SW480 (cell line): ENCODE results near the gene OARD1.
"Not testable (repeated sequence)": the region's sequence is repeated elsewhere in the genome, so short reads cannot be mapped to it uniquely, and the experiment has no call there.

ENCODE experiments used
- DNase-seq: peaks from one replicate; pipeline ENCODE4 v3.0.0-alpha.2; 2016; ENCODE audit warnings: low spot score

OARD1 gene, protein sequence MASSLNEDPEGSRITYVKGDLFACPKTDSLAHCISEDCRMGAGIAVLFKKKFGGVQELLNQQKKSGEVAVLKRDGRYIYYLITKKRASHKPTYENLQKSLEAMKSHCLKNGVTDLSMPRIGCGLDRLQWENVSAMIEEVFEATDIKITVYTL

DNA sequence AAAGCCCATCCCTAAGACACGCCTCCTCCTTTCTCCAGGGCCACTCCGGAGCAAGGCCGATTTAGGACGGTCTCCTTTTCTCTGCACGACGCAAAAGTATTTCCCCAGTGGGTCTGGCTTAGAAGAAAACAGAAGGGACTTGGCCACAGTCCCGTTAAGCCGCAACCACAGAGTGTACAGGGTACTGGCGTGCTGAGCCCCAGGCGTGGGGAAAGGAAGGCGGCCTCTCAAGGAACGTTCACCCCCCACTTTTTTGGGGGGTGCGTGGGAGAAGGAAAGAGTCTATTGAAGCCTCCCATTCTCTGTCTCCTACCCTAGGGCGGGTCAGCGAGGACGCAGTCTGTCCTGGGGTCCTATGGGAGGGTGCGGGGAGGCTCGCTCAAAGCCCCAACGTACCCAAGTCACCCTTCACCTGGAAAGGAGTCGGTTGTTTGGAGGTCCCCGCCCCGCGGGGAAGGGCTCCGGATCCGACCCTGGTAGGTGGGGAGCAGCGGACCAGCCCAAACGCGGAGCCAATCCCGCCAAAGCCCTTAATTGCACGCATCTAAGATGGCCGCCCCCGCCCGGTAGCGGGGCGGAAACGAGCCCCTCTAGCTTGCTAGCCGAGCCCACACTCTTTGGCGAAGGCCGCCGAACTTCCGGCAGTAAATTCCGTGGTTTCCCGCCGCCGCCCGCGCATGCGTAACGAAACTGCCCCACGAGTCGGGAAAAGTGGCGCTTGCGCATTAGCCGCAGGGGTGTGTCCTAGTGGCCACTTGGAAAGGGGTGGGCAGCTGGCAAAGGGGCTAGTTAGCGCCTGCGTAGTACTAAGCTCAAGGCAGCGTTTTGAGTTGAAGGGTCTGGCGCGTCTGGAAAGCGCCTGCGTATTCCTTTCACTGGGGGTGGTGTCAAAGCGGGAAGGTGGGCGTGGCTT lies at the start of gene OARD1:
Gene OARD1 (minus strand): TSS at position 434 of the 913 bp plus-strand sequence. CDS start 722 bp downstream, outside the sequence.
- DNase-seq, result peak; percentile 96

DNA sequence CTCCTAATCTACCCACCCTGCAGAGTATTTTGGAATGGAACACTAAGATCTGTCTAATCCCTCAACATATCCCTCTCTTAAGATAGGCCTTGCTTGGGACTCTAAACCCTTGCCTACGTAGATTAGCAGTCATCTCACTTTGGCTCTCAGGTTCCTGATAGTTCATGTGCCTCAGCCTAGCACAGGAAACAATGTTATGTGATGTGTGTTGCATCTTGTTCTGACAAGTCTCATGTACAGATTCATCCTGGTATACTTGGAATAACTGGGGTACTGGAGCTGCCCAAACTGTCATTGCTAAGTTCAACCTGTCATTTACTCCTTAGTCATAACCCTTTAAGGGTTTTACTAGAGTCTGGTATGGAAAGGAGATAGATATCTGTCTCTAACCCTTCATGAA lies 47.9 kb upstream of the OARD1 start:
- no peak for DNase-seq

DNA sequence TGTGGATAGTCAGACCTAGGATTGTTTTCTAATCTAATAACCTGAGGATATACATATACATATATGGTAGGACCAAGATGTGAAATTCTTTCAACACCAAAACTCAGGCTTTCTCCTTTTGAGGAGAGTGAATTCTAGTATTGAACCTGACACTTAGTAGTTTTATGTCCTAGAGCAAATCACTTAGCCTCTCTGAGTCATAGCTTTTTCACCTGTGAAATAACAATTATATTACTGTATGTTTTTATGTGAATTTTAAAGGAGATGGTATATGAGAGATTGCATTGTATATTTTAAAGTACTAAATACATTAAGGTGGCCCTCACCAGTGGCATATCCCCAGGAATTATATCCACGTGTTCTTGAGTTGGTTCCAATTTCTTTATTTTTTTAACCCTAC lies 47.4 kb upstream of the OARD1 start:
- no peak for DNase-seq

- not testable (repeated sequence) for DNase-seq
Measured at GRCh38 chr6:41115027-41115426, 42.9 kb upstream of the OARD1 start.

GRCh38 chr6:41111017-41111416 lies 38.9 kb upstream of the OARD1 start:
- no peak for DNase-seq

DNA sequence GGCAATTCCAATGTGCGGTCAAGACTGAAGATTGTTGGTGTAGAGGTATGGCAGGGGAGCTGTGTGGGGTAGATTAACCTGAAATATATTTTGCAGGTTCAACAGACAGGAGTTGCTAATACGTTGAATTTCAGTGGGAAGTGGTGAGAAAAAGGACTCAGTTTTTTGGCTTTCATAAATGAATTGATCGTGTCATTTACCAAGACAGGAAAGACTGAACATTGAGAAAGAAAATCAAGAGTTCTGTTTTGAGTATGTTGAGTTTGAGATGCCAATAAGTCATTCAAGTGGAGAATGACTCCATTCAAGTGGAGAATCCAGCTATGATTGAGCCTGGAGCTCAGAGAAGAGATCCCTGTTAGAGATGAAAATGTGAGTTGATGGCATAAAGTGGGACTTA lies 31.7 kb upstream of the OARD1 start:
- DNase-seq, result no peak

DNA sequence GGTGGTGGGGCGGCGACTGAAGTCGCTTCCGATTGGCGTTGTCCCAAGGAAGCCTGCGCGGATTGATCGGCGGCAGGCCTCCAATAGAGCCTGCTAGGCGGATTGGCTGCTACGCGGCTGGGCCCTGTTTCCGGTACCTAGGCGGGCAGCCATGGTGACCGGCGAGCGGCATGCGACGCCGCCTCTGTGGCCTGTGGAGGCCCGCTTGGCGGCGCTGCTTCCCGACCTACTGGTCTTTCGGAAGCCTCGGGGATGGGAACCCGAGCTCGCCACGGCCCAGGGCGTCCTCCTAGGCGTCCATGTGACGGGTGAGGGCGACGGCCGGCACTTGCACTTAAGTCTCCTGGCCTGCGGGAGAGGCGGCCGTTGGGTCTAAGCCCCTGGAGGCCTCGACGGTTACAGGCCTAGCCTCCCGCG lies 28.7 kb upstream of the OARD1 start:
- DNase-seq, result no peak

DNA sequence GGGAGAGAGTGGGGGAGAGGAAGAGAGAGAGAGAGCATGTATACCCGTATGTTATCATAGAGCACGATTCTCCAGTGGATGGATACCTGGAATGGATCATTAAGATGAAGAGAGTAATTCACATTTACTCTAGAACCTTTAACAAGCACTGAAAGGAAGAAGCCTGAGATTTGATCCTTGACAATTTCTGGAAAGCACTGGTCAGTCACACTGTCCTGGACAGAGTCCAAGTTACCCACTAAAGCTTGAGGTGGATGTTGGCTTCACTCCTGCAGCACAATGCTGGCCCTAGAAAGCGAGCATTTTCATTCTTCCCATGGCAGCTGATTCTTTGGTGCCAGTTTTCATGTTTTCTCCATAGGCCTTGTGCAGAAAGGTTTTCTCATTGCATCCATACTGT lies 26.2 kb upstream of the OARD1 start:
- no peak for DNase-seq

DNA sequence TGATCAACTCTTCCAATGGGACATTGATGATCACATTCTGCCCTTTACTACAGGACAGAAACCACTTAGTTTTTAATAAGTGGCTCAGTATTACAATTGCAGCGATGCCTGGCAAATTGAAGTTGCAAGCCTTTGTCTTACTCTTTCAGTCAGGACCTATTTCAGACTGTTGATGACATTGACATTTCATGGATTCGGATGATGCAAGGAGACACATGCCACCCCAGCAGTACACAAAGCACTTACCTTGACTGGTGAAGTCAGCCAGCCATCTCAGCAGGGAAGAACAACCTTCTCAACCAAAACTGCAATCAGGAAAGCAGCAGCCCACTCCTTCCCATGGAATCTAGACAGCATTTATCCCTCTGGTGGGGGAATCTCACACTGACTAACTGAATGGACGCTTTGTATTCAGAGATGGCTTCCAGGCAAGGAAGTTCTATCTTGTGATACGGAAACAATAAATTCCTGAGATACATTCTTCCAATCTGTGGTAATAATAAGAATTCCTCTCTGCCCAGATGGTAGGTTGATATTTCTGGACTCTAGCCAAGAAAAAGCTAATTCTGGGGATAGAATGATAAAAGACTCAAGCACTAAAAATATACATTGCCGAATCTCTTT lies 25.4 kb upstream of the OARD1 start:
- peak; percentile 69 for DNase-seq

GRCh38 chr6:41093729-41094128 lies 21.6 kb upstream of the OARD1 start:
- DNase-seq, result no peak

GRCh38 chr6:41092421-41093140 lies 20.4 kb upstream of the OARD1 start:
- peak; percentile 31 for DNase-seq

DNA sequence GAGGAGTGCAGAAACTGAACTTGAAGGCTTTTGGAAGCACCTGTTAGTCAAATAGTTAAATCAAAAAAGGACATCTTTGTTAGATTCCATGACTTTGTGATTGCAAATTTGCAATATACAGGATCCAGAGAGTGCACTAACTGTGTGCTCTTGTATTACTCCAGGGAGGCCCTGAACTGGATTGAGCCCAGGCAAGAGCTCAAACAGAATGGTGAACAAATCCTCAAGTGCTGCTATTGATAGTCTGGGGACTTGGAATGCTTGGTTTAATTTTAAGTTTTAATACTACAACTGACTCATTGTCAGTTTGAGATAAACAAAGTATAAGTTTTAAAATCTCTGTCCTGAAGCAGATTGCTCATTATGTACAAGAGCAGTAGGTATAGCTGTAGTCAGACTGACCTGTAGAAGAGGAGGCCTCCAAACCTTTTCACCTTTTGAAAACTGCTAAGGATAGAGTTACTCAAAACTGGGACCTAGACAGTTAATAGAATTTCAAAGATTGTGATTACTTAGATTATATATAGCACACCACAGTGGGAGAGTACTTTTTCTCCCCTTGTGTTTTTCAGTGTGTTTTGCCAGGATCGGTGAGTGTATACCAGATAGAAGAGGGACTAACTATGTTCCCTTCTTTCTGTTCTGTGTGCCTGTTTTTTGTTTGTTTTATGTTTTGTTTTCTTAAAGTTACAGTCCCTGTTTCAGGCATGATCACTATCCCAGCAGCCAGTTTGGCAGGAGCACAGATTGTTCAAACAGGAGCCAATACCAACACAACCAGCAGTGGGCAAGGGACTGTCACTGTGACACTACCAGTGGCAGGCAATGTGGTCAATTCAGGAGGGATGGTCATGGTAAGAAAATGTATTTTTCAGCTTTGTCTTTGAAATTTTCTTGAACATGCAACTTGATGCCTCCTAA lies 18.9 kb upstream of the OARD1 start:
- DNase-seq, result no peak

- no peak for DNase-seq
Measured at GRCh38 chr6:41088451-41088850, 16.3 kb upstream of the OARD1 start.

DNA sequence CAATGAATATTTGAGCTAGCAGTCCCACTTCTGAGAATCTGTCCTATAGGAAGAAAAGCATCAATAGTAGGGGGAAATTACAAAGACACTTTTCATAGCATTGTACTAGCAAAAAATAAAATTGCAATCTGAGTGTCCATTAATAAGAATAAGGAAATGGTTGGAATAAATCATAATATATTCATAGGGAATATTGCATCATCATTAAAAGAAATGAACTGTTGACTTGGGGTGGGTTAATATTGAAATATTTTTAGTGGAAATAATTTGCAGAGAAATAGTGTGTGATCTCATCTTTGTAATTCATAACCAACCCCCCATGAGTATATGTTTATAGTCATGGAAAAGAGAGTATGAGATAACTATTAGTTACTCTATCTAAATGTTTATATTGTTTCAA lies 13.0 kb upstream of the OARD1 start:
- no peak for DNase-seq

GRCh38 chr6:41083072-41083471 lies 10.9 kb upstream of the OARD1 start:
- no peak for DNase-seq

GRCh38 chr6:41080621-41081020 lies 8.5 kb upstream of the OARD1 start:
- no peak for DNase-seq

DNA sequence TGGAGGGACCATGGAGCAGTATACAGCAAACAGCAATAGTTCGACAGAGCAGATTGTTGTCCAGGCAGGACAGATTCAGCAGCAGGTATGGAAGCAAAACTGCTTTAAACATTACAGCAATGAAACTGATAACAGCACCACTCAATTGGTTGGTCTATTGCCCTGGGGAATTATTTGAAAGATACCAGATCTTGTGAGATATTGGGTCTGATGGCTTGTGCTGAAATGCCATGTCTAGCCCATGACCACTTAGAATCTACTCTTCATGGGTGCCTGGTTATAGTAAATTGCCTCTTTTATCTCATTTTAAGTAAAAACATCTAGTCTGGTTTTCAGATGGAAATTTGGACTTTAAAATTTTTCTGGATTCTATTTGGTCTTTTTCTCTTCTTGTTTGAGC lies 6.9 kb upstream of the OARD1 start:
- DNase-seq, result no peak

DNA sequence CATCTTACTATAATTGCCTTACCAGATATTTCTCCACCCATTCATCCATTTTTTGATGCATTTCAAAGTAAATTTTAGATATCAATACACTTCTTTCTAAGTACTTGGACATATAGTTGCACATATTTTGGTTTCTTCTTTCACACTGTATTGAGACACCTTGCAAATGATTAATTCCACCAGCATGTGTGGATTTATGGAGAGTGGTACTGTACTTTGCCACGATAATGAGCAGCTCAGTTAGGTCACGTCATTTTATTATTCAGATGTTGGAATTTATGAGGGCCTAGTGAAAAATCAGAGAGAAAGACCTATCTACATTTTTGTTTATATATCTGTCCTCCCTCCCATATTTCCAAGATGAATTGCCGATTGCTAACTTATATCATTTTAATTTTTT lies 5.9 kb upstream of the OARD1 start:
- no peak for DNase-seq

GRCh38 chr6:41077536-41077935 lies 5.4 kb upstream of the OARD1 start:
- no peak for DNase-seq

GRCh38 chr6:41075651-41076626 lies 3.8 kb upstream of the OARD1 start:
- DNase-seq, result no peak
